Measurements from ENCODE around the gene TRIM41.

- TF ChIP-seq CTCF (conservative IDR thresholded peaks at IDR 0.05) (no peak), EZH2 (IDR thresholded peaks at IDR 0.05; ENCODE audit: low read depth) (no peak)
Measured at GRCh38 chr5:181221792-181222629, 1.1 kb upstream of the TRIM41 start.
